AG04449 (cell line): ENCODE results near the gene C20orf141.
A peak's percentile ranks its signal among the peaks of the same experiment; 100 is the strongest.

Experiments used
- CTCF ChIA-PET: fragments of 350-600 bp; formaldehyde crosslinking; extraction: SDS; loops from one replicate; lab custom pipeline; 2021; ENCODE audit warnings: antibody characterized with exemption; lab: Yijun Ruan, JAX
- POLR2A ChIA-PET: fragments of 400-600, 350-600 bp; formaldehyde crosslinking; extraction: SDS; loops from one replicate; lab custom pipeline; 2020; ENCODE audit warnings: antibody characterized with exemption, inconsistent platforms; lab: Yijun Ruan, JAX
- DNase-seq: peaks from one replicate; pipeline ENCODE4 v3.0.0-alpha.2; 2010; ENCODE audit warnings: low read depth, low spot score
- H3K4me3 ChIP-seq: 2 replicates; pipeline ENCODE4 v1.5.1; 2011; ENCODE audit warnings: low read depth, mild to moderate bottlenecking, control low read depth, low read length
- TF ChIP-seq, protein P1 (sequence below): IDR thresholded peaks from one replicate; pipeline ENCODE4 v1.5.1; 2011; ENCODE audit warnings: mild to moderate bottlenecking, moderate library complexity, low read length, control low read depth, inconsistent platforms; ENCODE audit not compliant: insufficient read depth; ENCODE audit errors: missing control alignments

Gene C20orf141

DNA sequence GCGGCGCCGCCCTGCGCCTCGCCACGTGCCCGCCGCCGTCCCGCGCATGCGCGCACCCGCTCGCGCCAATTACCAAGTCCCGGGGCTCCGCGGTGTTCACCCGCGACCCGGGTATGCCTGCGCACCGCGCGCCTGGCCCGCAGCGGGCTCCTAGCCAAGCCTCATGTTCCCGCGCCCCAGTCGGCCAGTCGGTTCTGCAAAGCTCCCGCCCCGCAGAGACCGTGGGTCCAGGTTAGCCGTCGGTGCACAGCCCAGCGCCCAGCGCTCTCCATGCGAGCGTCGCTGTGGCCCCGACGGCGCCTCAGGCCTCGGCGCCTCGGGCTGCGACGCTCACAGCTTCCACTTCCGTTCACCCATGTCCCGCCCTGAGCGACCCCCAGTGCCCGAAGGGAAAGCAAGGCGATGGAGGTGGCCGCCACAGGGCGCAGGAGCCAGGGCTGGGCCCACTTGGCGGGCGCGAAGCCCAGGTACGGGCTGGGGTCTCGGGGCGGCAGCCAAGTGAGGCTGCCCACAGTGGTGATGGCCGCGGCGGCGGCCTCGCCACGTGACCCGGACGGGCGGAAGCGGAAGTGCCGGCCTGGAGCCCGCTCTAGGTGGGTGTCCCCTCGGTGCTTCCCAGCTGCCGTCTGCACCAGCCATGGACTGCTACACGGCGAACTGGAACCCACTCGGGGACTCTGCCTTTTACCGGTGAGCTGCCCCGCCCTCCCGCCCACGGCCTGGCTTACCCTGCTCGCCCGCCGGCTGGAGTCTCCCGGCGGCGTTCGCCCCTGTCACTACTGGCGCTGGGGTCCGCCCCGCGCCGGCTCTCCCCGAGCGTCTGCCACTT lies 25.6 kb downstream of the C20orf141 start, which contains the start of the genes PCED1A and VPS16:
Gene PCED1A, minus strand, starts transcription at position 518 of the 829 bp plus-strand sequence. CDS start 743 bp downstream, outside the sequence.
Gene VPS16, plus strand, starts transcription at position 608 of the 829 bp plus-strand sequence. Its CDS starts 30 bp downstream, at position 638.
- H3K4me3 ChIP-seq = peak within 1 kb of the TSS; percentile 87
- CTCF ChIA-PET = interaction anchor here (0.8 to 2.8 kb wide), 6 partner anchors 11 to 160 kb away, joined by 3 to 11 read pairs (median 4); no protein-coding TSS in a partner anchor
- TF ChIP-seq, protein P1, sequence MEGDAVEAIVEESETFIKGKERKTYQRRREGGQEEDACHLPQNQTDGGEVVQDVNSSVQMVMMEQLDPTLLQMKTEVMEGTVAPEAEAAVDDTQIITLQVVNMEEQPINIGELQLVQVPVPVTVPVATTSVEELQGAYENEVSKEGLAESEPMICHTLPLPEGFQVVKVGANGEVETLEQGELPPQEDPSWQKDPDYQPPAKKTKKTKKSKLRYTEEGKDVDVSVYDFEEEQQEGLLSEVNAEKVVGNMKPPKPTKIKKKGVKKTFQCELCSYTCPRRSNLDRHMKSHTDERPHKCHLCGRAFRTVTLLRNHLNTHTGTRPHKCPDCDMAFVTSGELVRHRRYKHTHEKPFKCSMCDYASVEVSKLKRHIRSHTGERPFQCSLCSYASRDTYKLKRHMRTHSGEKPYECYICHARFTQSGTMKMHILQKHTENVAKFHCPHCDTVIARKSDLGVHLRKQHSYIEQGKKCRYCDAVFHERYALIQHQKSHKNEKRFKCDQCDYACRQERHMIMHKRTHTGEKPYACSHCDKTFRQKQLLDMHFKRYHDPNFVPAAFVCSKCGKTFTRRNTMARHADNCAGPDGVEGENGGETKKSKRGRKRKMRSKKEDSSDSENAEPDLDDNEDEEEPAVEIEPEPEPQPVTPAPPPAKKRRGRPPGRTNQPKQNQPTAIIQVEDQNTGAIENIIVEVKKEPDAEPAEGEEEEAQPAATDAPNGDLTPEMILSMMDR = no peak
- DNase-seq = no peak
- POLR2A ChIA-PET = interaction anchor here (0.7 to 1.2 kb wide), 4 partner anchors 8 to 171 kb away, joined by 3 to 4 read pairs (median 3); no protein-coding TSS in a partner anchor

DNA sequence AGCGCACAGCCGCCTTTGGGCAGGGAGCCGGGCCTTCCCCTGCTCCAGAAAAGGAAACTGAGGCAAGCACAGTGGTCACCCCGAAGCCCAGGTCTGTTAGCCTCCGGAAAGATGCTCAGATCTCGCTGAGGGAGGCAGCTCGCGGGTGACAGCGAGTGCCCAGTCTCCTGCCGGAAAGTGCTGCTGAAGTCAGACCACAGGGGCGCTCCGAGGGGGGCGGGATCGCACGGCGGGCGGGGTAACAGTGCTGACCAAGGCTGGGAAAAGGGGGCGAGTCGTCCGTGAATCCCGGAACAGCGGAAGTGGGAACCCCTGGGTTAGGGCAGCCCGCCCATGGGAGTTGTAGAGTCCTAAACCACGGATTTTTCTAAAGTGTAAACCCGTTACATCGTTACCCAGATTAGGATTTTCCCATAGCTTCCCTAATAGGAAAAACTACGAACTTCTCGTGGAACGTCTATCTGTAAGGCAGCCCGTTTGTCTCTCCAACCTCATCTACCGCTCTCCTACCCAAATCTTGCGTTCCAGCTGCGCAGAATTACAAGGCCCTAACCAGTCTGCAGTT lies 26.3 kb downstream of the C20orf141 start:
- DNase-seq = no peak
- H3K4me3 ChIP-seq = peak overlapping the region; percentile 87
- POLR2A ChIA-PET = interaction anchor here (0.7 to 0.9 kb wide), 2 partner anchors 8 to 18 kb away, joined by 3 read pairs; no protein-coding TSS in a partner anchor
- TF ChIP-seq, protein P1 = no peak
- CTCF ChIA-PET = interaction anchor here (0.8 to 2.8 kb wide), 4 partner anchors 10 to 160 kb away, joined by 3 to 11 read pairs (median 6); no protein-coding TSS in a partner anchor

DNA sequence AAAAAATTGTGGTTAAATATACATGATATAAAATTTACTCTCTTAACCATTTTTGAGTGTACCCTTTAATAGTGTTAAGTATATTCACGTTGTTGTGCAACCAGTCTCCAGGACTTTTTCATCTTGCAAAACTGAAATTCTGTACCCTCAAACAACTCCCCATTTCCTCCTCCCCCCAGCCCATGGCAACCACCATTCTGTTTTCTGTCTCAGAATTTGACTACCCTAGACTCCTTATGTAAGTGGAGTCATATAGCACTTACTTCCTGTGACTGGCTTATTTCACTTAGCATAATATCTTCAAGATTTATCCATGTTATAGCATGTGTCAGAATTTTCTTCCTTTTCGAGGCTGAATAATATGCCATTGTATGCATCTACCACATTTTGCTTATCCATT lies 30.8 kb downstream of the C20orf141 start:
- POLR2A ChIA-PET = no interaction called here
- no peak overlapping the region for H3K4me3 ChIP-seq
- no peak for DNase-seq
- CTCF ChIA-PET = interaction anchor here (1.2 to 16.5 kb wide), 2 partner anchors 11 to 89 kb away, joined by 3 to 337 read pairs; no protein-coding TSS in a partner anchor
- TF ChIP-seq, protein P1 = no peak

DNA sequence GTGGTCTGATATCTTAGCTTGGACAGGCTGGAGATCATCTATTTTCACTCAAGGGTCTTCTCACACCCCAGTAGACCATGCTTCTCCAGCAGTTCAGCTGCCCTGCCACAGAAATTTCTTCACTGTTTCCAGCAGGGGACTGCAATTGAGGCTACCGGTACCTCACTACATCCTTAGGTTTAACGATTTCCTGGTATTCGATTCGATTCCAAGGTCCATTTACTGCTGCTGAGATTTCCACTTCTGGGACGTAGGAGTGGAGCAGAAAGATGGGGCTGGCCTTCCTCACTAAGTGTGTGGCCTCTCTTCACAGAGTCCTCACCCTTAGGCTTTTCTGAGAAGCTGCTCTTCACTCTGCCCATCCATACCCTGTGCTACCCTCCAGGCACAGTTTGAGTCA lies 31.9 kb downstream of the C20orf141 start:
- no peak overlapping the region for H3K4me3 ChIP-seq
- ChIA-PET CTCF (interaction anchor here (16.5 kb wide), 1 partner anchor 90 kb away, joined by 337 read pairs; no protein-coding TSS in a partner anchor), POLR2A (no interaction called here)
- DNase-seq = no peak
- TF ChIP-seq, protein P1 = no peak

DNA sequence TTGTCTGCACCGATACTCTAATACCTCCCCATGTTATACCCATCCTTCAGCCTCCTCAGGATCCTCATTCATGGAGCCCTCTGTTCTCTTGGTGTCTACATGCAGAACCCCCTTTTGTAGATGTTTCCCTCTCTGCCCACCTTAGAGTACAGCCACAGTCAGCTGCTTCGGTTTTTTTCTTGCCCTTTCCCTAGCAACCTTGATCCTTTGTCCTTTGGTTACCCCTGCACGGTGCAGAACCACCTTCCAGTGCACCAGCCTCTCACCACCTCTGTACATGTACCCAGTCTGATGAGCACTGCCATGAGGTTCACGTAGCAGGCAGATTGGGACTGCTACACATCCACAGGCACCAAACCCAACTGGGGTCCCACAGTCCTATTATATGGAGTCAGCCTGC lies 33.0 kb downstream of the C20orf141 start:
- no peak overlapping the region for H3K4me3 ChIP-seq
- DNase-seq = no peak
- ChIA-PET CTCF (interaction anchor here (1.6 to 16.5 kb wide), 2 partner anchors 10 to 91 kb away, joined by 6 to 337 read pairs; no protein-coding TSS in a partner anchor), POLR2A (no interaction called here)
- TF ChIP-seq, protein P1 = no peak

DNA sequence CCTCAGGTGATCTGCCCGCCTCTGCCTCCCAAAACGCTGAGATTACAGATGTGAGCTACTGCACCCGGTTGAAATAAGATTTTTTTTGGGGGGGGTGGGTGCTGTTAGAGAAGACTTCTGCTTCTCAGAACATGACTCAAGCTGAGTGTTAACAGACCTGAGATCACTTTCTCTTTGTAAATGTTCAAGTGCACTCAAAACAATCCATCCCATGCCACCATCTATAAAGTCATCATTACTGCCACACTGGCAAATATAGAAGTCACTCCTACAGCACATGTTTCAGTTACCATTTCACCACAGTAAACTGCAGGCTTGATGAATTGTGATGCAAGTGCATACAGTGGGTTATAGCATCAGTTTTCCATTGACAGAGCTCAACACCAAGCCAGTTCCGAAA lies 34.7 kb downstream of the C20orf141 start:
- POLR2A ChIA-PET = interaction anchor here (1.0 kb wide), 1 partner anchor 11 kb away, joined by 3 read pairs; no protein-coding TSS in a partner anchor
- DNase-seq = no peak
- H3K4me3 ChIP-seq = no peak overlapping the region
- TF ChIP-seq, protein P1 = no peak
- CTCF ChIA-PET = interaction anchor here (0.9 to 16.5 kb wide), 5 partner anchors 8 to 163 kb away, joined by 3 to 337 read pairs (median 6); no protein-coding TSS in a partner anchor
